ENCODE measurements around the gene DNAAF5. TPM values are rescaled to one million over a fixed set of nuclear protein-coding genes. Genes with fewer than 3 reads are reported as not detected.

DNAAF5 gene
- polyA plus RNA-seq, 1 of the 3 experiments (the other 2 are of a cell fraction): 58.5 TPM

DNA sequence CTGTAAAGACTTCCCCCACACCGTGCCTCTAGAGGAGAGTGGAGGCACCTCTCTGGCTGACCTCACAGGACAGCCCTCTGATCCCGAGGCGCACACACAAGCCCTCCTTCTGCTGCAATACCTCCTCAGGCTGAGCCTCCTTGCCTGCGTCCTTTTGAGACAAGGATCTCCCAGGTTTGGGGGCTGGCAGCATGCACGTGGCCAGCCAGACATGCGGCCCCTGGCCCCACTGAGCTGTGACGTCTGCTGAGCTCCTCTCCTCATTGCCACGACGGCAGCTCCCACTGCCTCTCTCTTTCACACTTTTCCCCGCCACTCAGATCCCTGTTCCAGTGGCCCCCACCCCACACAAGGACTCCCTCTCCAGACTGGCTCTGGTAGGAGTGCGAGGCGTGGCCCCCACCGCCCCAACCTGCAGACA lies 12.2 kb upstream of the DNAAF5 start:
- no peak for DNase-seq
- Histone ChIP-seq H3K9me2 (no peaks in the 10 kb centered on the region), H4K20me1 (ENCODE audit: insufficient read depth) (no peaks in the 10 kb centered on the region), H3K4me3 (ENCODE audit: low read depth in 2 of 2, low read length in 1 of 2) (no peak overlapping the region), H3K9ac (no peak overlapping the region), H3K27ac (ENCODE audit: low read depth in 2 of 2, low read length in 1 of 2) (no peak overlapping the region), H3K4me2 (no peak overlapping the region), H2AFZ (ENCODE audit: low read depth) (no peak overlapping the region), H3K4me1 (ENCODE audit: control insufficient read depth in 1 of 2, insufficient read depth in 2 of 2, low read depth in 1 of 2, low read length in 1 of 2) (peaks cover 0 to 12% of the 10 kb centered on the region in 2 experiments; a peak in 2 of 4 replicates), H3K27me3 (ENCODE audit: insufficient read depth) (no peaks in the 10 kb centered on the region), H3K36me3 (replicated peaks in 1 of 2; ENCODE audit: control insufficient read depth in 1 of 2, insufficient read depth in 2 of 2, low read length in 1 of 2) (no peaks in the 10 kb centered on the region), H3K79me2 (ENCODE audit: insufficient read depth) (no peaks in the 10 kb centered on the region), H3K9me3 (no peaks in the 10 kb centered on the region), H3F3A (replicated peaks; ENCODE audit: insufficient read depth) (no peaks in the 10 kb centered on the region)
- ChIA-PET CTCF (interaction anchor here (1.2 to 1.5 kb wide), 2 partner anchors 38 to 60 kb away, joined by 3 read pairs; no protein-coding TSS in a partner anchor), POLR2A (no interaction called here)
- WGBS (ENCODE audit: low lambda C conversion rate): 93% methylated on average over 12 of the region's 13 CpGs
- no peak for TF ChIP-seq SMC3 (IDR thresholded peaks at IDR 0.05; ENCODE audit: low read depth, low read length)

DNA sequence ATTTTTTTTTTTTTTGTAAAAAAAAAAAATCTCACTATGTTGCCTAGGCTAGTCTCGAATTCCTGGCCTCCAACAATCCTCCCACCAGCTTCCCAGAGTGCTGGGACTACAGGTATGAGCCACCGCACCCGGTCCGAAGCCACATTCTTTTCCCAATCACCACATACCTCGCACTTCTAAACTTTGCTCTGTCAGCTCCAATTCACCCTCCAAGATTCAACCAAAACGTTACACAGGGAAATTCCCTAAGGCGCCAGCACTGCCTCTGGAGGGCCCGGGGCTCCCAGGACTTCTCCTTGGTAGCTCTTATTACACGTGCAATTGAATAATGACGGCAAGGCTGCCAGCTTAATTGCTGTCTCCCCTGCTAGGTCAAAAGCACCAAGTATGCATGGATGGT lies 10.3 kb upstream of the DNAAF5 start:
- POLR2A ChIA-PET: interaction anchor here (0.9 kb wide), 1 partner anchor 51 kb away, joined by 3 read pairs; no protein-coding TSS in a partner anchor
- no peak for DNase-seq
- Histone ChIP-seq H3K4me2 (no peak overlapping the region), H3K79me2 (ENCODE audit: insufficient read depth) (no peaks in the 10 kb centered on the region), H3K36me3 (replicated peaks in 1 of 2; ENCODE audit: control insufficient read depth in 1 of 2, insufficient read depth in 2 of 2, low read length in 1 of 2) (no peaks in the 10 kb centered on the region), H3K4me1 (ENCODE audit: control insufficient read depth in 1 of 2, insufficient read depth in 2 of 2, low read depth in 1 of 2, low read length in 1 of 2) (peaks cover 0 to 8% of the 10 kb centered on the region in 2 experiments; a peak in 2 of 4 replicates), H4K20me1 (ENCODE audit: insufficient read depth) (no peaks in the 10 kb centered on the region), H3F3A (replicated peaks; ENCODE audit: insufficient read depth) (no peaks in the 10 kb centered on the region), H3K9me2 (no peaks in the 10 kb centered on the region), H3K9ac (no peak overlapping the region), H3K27ac (ENCODE audit: low read depth in 2 of 2, low read length in 1 of 2) (no peak overlapping the region), H3K27me3 (ENCODE audit: insufficient read depth) (no peaks in the 10 kb centered on the region), H3K4me3 (ENCODE audit: low read depth in 2 of 2, low read length in 1 of 2) (no peak overlapping the region), H3K9me3 (no peaks in the 10 kb centered on the region), H2AFZ (ENCODE audit: low read depth) (no peak overlapping the region)
- CTCF ChIA-PET: interaction anchor here (2.3 kb wide), 1 partner anchor 10 kb away, joined by 5 read pairs; the partner anchor contains the start of genes DNAAF5 and PRKAR1B
- TF ChIP-seq, protein P1, sequence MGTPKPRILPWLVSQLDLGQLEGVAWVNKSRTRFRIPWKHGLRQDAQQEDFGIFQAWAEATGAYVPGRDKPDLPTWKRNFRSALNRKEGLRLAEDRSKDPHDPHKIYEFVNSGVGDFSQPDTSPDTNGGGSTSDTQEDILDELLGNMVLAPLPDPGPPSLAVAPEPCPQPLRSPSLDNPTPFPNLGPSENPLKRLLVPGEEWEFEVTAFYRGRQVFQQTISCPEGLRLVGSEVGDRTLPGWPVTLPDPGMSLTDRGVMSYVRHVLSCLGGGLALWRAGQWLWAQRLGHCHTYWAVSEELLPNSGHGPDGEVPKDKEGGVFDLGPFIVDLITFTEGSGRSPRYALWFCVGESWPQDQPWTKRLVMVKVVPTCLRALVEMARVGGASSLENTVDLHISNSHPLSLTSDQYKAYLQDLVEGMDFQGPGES (IDR thresholded peaks at IDR 0.05; ENCODE audit: low read depth, low read length): no peak
- no peak for TF ChIP-seq RFX5 (IDR thresholded peaks at IDR 0.05; ENCODE audit: low read length)
- TF ChIP-seq RAD21 (IDR thresholded peaks at IDR 0.05; ENCODE audit: low read length): no peak
- no peak for TF ChIP-seq GABPA (IDR thresholded peaks at IDR 0.05; ENCODE audit: low read depth)
- no peak for TF ChIP-seq CHD2 (IDR thresholded peaks at IDR 0.05; ENCODE audit: low read length, partially characterized antibody)
- TF ChIP-seq YY1 (IDR thresholded peaks at IDR 0.05; ENCODE audit: low read depth): no peak
- TF ChIP-seq FOXM1 (IDR thresholded peaks at IDR 0.05; ENCODE audit: low read depth): no peak
- TF ChIP-seq EP300 (IDR thresholded peaks at IDR 0.05; ENCODE audit: borderline replicate concordance in 1 of 2, low read depth in 1 of 2, low read length in 1 of 2): no peak
- TF ChIP-seq NFIC (IDR thresholded peaks at IDR 0.05; ENCODE audit: borderline replicate concordance): no peak
- TF ChIP-seq FOSL2 (IDR thresholded peaks at IDR 0.05; ENCODE audit: borderline replicate concordance, low read depth): no peak
- no peak for TF ChIP-seq SIN3A (IDR thresholded peaks at IDR 0.05; ENCODE audit: borderline replicate concordance, low read depth, low read length)
- TF ChIP-seq TAF1 (IDR thresholded peaks at IDR 0.05; ENCODE audit: borderline replicate concordance, low read depth, low read length): no peak
- no peak for TF ChIP-seq POLR2AphosphoS5 (IDR thresholded peaks at IDR 0.05; ENCODE audit: low read depth, low read length)
- TF ChIP-seq, protein P2, sequence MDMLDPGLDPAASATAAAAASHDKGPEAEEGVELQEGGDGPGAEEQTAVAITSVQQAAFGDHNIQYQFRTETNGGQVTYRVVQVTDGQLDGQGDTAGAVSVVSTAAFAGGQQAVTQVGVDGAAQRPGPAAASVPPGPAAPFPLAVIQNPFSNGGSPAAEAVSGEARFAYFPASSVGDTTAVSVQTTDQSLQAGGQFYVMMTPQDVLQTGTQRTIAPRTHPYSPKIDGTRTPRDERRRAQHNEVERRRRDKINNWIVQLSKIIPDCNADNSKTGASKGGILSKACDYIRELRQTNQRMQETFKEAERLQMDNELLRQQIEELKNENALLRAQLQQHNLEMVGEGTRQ (IDR thresholded peaks at IDR 0.05; ENCODE audit: borderline replicate concordance, low read depth, low read length): no peak
- TF ChIP-seq TEAD4 (IDR thresholded peaks at IDR 0.05; ENCODE audit: borderline replicate concordance, insufficient read depth): no peak
- TF ChIP-seq NRF1 (IDR thresholded peaks at IDR 0.05; ENCODE audit: low read depth, low read length): no peak
- TF ChIP-seq, protein P3, sequence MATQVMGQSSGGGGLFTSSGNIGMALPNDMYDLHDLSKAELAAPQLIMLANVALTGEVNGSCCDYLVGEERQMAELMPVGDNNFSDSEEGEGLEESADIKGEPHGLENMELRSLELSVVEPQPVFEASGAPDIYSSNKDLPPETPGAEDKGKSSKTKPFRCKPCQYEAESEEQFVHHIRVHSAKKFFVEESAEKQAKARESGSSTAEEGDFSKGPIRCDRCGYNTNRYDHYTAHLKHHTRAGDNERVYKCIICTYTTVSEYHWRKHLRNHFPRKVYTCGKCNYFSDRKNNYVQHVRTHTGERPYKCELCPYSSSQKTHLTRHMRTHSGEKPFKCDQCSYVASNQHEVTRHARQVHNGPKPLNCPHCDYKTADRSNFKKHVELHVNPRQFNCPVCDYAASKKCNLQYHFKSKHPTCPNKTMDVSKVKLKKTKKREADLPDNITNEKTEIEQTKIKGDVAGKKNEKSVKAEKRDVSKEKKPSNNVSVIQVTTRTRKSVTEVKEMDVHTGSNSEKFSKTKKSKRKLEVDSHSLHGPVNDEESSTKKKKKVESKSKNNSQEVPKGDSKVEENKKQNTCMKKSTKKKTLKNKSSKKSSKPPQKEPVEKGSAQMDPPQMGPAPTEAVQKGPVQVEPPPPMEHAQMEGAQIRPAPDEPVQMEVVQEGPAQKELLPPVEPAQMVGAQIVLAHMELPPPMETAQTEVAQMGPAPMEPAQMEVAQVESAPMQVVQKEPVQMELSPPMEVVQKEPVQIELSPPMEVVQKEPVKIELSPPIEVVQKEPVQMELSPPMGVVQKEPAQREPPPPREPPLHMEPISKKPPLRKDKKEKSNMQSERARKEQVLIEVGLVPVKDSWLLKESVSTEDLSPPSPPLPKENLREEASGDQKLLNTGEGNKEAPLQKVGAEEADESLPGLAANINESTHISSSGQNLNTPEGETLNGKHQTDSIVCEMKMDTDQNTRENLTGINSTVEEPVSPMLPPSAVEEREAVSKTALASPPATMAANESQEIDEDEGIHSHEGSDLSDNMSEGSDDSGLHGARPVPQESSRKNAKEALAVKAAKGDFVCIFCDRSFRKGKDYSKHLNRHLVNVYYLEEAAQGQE (IDR thresholded peaks at IDR 0.05; ENCODE audit: low read depth, low read length): no peak
- TF ChIP-seq, protein P4, sequence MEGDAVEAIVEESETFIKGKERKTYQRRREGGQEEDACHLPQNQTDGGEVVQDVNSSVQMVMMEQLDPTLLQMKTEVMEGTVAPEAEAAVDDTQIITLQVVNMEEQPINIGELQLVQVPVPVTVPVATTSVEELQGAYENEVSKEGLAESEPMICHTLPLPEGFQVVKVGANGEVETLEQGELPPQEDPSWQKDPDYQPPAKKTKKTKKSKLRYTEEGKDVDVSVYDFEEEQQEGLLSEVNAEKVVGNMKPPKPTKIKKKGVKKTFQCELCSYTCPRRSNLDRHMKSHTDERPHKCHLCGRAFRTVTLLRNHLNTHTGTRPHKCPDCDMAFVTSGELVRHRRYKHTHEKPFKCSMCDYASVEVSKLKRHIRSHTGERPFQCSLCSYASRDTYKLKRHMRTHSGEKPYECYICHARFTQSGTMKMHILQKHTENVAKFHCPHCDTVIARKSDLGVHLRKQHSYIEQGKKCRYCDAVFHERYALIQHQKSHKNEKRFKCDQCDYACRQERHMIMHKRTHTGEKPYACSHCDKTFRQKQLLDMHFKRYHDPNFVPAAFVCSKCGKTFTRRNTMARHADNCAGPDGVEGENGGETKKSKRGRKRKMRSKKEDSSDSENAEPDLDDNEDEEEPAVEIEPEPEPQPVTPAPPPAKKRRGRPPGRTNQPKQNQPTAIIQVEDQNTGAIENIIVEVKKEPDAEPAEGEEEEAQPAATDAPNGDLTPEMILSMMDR (IDR thresholded peaks at IDR 0.05): no peak
- no peak for TF ChIP-seq SMC3 (IDR thresholded peaks at IDR 0.05; ENCODE audit: low read depth, low read length)
- 89% methylated on average over 10 of the region's 10 CpGs for WGBS (ENCODE audit: low lambda C conversion rate)
